Activated T-helper 1 cell treated with anti-CD3 and anti-CD28 coated beads, Interleukin-12 subunit alpha, Interleukin-12 subunit beta, Interleukin-2, Interleukin-4 antibody, amounts not matched to agents 30 ng/mL and 10 ng/mL and 1 ng/mL, durations not matched to agents 14 hours and 24 hours and 36 hours (primary cell): ENCODE results near the gene CDH13. TPM values are rescaled to one million over a fixed set of nuclear protein-coding genes. Genes with fewer than 3 reads are reported as not detected.
"Not testable (repeated sequence)": the region's sequence is repeated elsewhere in the genome, so short reads cannot be mapped to it uniquely, and the experiment has no call there.

Source experiments
- DNase-seq: peaks from one replicate; pipeline ENCODE4 v3.0.0; 2021; ENCODE audit warnings: low spot score
- H3K27ac Mint-ChIP-seq: one replicate; pipeline ENCODE4 v1.8.0; 2021; ENCODE audit warnings: mild to moderate bottlenecking, mixed read lengths
- H3K27me3 Mint-ChIP-seq: one replicate; pipeline ENCODE4 v1.8.0; 2022; ENCODE audit warnings: mild to moderate bottlenecking, moderate library complexity, mixed read lengths; ENCODE audit not compliant: insufficient read depth
- H3K36me3 Mint-ChIP-seq: one replicate; pipeline ENCODE4 v1.8.0; 2021; ENCODE audit warnings: low read depth, mixed read lengths
- H3K4me1 Mint-ChIP-seq: one replicate; pipeline ENCODE4 v1.8.0; 2021; ENCODE audit warnings: low read depth, mixed read lengths
- H3K4me3 Mint-ChIP-seq: one replicate; pipeline ENCODE4 v1.8.0; 2021; ENCODE audit warnings: mild to moderate bottlenecking, moderate library complexity, mixed read lengths
- H3K9me3 Mint-ChIP-seq: one replicate; pipeline ENCODE4 v1.8.0; 2021; ENCODE audit warnings: mixed read lengths
- intact Hi-C: fragments of 100-400 bp; cut with micrococcal nuclease; formaldehyde crosslinking; loops from one replicate; pipeline ENCODE4 v1.15.1; 2024
- total RNA-seq: library from RNA; stranded (reverse); gene quantifications from 2 replicates; pipeline ENCODE4 v1.2.3, GENCODE V29; 2022

The CDH13 gene
- total RNA-seq, 1 donor from 2014 or later, result not detected

DNA sequence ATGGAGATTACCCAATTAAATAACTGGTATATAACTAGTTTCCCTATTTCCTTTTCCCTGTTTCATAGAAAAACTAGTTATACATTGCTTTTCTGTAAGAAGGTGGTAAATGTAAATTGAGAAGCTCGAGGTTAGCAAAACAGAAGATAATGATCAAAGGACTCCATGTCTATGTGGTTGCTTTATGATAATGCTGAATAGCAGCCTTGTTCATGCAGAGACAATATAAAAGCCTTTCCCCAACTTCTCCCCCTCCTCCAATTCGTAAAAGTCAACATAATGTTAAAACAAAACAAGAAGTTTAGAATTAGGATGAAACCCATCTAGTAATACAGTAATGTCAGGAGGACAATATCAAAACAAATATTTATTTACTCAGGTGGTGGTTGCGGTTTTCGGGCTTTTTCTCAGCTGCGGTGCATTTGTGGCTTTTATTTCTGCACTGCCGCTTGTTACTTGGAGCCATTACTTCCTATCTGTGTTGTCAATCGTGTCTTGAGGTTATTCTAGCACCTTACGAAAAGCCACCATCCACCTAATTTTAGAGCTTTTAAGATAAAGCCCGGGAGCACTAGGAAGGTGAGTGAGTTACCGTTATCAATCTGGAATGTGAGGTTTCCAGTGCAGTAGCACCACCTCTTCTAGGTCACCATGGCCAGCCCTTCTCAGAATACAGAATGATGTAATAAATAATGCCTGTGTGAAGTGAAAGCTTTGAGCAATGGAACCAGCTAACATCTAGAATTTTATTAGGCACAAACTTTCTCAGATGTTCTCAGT, 297.5 kb downstream of the CDH13 start:
- Mint-ChIP-seq H3K36me3 (no peaks in the 10 kb centered on the region), H3K27me3 (peaks cover 1% of the 10 kb centered on the region), H3K4me3 (no peak overlapping the region), H3K4me1 (peaks cover 24% of the 10 kb centered on the region), H3K9me3 (peaks cover 14% of the 10 kb centered on the region), H3K27ac (no peak overlapping the region)
- intact Hi-C loops, result no loop called here
- DNase-seq, result peak; percentile 3

DNA sequence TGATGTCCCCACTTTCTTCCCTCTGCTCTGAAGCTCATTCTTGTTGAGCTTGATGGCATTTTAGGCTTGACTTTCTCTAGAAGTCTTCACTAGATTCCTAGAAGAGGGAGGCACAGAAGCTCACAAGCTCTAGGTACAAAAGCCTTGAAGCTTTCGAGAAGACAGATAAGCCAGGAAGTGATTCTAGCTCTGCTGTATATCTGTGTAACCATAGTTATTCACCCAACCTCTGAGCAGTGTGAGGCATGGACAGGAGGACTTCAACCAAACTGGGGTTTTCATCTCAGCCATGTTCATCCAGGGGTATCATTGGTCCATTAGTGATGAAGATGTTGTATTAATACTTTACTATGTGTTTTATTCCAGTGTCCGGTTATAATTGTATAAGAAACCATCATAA, 299.7 kb downstream of the CDH13 start:
- intact Hi-C loops, result no loop called here
- Mint-ChIP-seq H3K4me1 (peaks cover 24% of the 10 kb centered on the region), H3K27me3 (peaks cover 3% of the 10 kb centered on the region), H3K36me3 (no peaks in the 10 kb centered on the region), H3K9me3 (peaks cover 14% of the 10 kb centered on the region), H3K27ac (no peak overlapping the region), H3K4me3 (no peak overlapping the region)
- DNase-seq, result no peak

DNA sequence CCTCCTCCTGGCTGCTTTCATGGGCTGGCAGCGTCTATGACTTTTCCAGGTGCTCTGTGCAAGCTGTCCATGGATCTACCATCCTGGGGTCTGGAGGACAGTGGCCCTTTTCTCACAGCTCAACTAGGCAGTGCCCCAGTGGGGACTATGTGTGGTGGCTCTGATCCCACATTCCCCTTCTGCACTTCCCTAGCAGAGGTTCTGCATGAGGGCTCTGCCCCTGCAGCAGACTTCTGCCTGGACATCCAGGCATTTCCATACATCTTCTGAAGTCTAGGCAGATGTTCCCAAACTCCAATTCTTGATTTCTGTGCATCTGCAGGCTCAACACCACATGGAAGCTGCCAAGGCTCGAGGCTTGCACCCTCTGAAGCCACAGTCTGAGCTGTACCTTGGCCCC, 307.2 kb downstream of the CDH13 start:
- peaks cover 31% of the 10 kb centered on the region for H3K9me3 Mint-ChIP-seq
- intact Hi-C loops, DNase-seq, H3K27me3 Mint-ChIP-seq, H3K36me3 Mint-ChIP-seq, H3K4me3 Mint-ChIP-seq, H3K27ac Mint-ChIP-seq, H3K4me1 Mint-ChIP-seq: not testable (repeated sequence)

DNA sequence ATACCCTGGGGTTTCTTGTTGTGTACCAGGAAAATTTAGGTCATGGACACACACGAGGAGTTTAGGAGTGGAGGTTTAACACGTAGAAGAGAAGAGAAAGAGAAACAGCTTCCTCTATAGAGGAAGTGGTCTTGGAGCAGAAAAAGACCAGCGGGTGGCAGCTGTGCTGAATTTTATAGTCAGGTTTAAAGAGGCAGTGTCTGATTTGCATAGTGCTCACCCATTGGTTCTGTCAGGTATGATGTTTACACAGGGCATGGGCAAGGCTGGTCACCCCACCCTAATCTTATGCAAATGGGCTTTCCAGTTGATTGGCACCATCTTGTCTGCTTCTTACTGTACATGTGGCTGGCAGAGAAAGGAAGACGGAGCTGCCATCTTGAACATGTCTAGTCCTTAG, 309.0 kb downstream of the CDH13 start:
- Mint-ChIP-seq H3K27ac (no peak overlapping the region), H3K27me3 (peaks cover 2% of the 10 kb centered on the region), H3K36me3 (no peaks in the 10 kb centered on the region), H3K4me1 (no peaks in the 10 kb centered on the region), H3K9me3 (peaks cover 35% of the 10 kb centered on the region), H3K4me3 (no peak overlapping the region)
- DNase-seq, result no peak
- intact Hi-C loops, result no loop called here

DNA sequence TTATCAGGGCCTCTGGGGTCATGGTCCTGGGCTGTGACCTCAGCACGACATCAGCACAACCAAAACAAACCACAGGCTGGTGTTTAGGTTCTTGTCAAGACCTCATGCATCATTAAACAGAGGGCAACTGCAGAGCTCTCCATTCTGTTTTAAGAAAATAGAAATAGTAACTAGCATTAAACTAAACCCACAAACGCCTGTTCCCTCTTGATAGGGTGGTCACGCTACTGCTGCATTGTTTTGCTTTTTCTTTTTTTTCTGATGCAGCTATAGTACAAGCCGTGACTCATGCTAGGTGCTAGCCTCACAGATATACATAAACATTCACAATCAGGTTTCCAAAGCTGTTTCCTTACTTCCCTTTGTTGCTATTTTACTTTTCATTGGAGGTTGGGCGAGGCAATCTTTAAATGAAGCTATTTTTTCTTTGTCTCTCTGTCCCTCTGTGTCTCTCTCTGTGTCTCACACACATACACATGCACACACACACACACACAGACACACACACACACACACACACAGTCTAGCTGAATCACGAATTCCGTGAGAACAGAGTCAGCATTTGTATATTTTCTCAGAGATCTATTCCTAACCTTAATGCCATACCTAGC, 310.3 kb downstream of the CDH13 start:
- Mint-ChIP-seq H3K27me3 (peaks cover 2% of the 10 kb centered on the region), H3K4me3 (no peak overlapping the region)

DNA sequence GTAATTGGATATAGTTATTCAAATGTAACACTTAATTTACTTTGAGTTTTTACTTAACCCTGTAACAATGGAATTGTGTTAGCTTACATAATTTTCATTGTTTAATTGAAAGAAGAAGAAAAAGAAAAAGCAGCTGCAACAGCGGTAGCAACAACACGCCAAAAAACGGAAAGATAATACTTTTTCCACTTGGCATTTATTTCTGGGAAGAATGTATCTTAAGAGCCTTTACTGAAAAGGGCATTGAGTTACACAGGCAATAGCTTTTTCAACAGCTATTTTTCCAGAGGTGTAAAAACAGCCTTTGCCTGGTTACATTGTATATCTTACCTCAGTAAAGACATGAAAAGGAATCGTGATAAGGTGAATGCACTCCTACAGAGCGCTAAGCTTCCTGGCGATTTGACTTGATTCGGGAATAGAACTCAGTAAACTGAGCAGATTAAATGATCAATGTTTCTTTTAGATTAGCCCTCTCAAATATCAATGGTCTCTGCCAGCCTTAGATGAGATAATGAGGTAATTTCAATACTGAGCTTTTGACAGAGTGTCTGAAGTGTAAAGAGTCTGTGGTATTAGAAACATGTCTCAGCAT, 311.3 kb downstream of the CDH13 start:
- Mint-ChIP-seq H3K4me3 (no peak overlapping the region), H3K4me1 (no peaks in the 10 kb centered on the region)
- intact Hi-C loops, result no loop called here

More for the DNA sequence above, 310.3 kb downstream of the CDH13 start:
- no peak for DNase-seq
- Mint-ChIP-seq H3K9me3 (peaks cover 34% of the 10 kb centered on the region), H3K36me3 (no peaks in the 10 kb centered on the region), H3K4me1 (no peaks in the 10 kb centered on the region), H3K27ac (no peak overlapping the region)
- intact Hi-C loops, result no loop called here

DNA sequence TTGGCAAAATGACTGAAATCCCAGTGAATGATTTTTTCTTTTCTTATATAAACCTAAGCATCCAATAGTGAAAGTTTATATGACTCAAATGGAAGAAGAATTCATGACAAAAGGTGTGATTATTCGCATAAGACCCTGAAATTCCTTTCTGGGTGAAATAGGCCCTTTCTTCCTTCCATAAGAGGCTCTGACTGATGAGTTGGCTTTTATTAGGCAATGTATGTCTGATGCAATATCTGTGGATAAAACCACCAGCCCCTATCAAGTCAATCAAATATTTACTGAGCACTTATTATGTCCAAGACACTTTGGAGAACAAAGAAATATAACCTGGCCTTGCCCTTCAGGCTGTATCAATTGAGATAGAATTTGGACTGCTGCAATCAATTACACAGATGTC, 316.6 kb downstream of the CDH13 start:
- no peak overlapping the region for H3K27ac Mint-ChIP-seq
- intact Hi-C loops, result no loop called here
- H3K27me3 Mint-ChIP-seq, result peaks cover 4% of the 10 kb centered on the region
- peaks cover 31% of the 10 kb centered on the region for H3K9me3 Mint-ChIP-seq
- H3K36me3 Mint-ChIP-seq, result no peaks in the 10 kb centered on the region
- H3K4me1 Mint-ChIP-seq, result peaks cover 8% of the 10 kb centered on the region
- H3K4me3 Mint-ChIP-seq, result no peak overlapping the region
- no peak for DNase-seq

More for the DNA sequence above, 311.3 kb downstream of the CDH13 start:
- H3K27me3 Mint-ChIP-seq, result peaks cover 2% of the 10 kb centered on the region
- H3K9me3 Mint-ChIP-seq, result peaks cover 24% of the 10 kb centered on the region
- no peaks in the 10 kb centered on the region for H3K36me3 Mint-ChIP-seq
- no peak overlapping the region for H3K27ac Mint-ChIP-seq
- DNase-seq, result no peak

DNA sequence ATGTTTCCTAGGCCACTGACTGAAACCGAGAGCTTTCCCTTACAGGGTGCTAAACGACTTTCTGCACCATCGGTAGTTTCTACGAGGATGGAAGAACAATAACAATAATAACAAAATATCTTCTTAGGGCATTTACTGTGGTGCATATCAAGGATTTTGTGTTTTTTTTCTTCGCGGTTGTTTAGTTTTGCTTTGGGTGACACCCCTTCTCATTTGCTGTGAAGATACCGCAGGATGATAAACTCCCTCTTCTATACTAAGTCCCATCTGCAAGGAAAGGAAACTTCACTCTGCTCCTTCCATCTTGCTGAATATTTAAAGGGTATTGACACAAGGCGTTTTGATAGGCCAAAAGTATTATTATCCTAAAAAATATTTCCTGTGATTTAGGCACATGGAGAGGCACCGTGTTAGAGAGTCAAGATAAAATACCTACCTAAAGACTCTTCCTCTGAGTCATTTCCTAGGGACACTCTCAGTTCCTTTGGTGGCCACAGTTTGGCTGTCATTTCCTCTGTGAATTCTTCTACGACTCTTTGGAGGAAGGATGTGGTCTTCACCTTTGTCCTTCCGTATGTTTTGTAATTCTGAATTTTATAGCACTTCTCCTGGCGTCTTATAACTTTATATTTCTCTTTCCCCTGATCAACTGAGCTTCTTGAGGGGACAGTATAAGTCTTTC, 318.8 kb downstream of the CDH13 start:
- Mint-ChIP-seq H3K36me3 (no peaks in the 10 kb centered on the region), H3K27ac (no peak overlapping the region), H3K4me3 (no peak overlapping the region), H3K9me3 (peaks cover 28% of the 10 kb centered on the region), H3K4me1 (peaks cover 8% of the 10 kb centered on the region), H3K27me3 (peaks cover 2% of the 10 kb centered on the region)
- no peak for DNase-seq
- intact Hi-C loops, result no loop called here

DNA sequence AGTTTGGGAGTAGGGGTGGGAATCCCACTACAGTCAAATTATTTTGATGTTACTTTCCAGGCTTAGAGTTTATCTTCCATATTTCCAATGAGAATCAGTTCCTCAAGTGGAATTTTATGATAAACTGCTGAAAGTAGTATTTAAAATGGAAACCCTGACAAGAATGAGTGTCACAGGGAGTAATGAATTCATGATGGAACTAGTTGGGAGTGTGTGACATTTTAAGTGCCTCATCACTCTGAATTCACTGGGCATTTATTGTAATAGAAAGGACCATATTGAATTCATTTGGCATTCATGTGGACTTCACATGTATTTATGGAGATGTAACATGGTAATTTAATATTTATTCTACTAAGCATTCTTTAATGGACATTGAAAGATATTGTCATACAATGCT, 320.9 kb downstream of the CDH13 start:
- Mint-ChIP-seq H3K9me3 (peaks cover 35% of the 10 kb centered on the region), H3K4me1 (peaks cover 8% of the 10 kb centered on the region), H3K36me3 (no peaks in the 10 kb centered on the region), H3K4me3 (no peak overlapping the region), H3K27me3 (peaks cover 3% of the 10 kb centered on the region), H3K27ac (no peak overlapping the region)
- intact Hi-C loops, result no loop called here
- DNase-seq, result no peak

DNA sequence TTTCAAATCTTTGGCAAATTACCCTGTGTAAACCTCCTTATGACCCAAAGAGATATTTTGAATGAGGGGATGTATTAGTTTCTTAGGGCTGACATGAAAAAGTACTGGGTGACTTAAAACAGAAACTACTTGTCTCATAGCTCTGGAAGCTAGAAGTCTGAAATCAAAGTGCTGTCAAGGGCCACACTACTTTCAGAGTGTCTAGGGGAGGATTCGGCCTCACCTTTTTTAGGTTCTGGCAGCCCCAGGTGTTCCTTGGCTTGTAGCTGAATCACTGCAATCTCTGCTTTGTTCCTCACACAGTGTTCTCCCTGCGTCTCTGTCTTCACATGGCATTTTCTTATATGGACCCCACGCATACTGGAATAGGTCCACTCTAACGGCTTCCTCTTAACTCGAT, 322.2 kb downstream of the CDH13 start:
- H3K27ac Mint-ChIP-seq, result no peak overlapping the region
- H3K4me3 Mint-ChIP-seq, result no peak overlapping the region
- H3K4me1 Mint-ChIP-seq, result peaks cover 8% of the 10 kb centered on the region
- H3K36me3 Mint-ChIP-seq, result no peaks in the 10 kb centered on the region
- H3K9me3 Mint-ChIP-seq, result peaks cover 32% of the 10 kb centered on the region
- no peak for DNase-seq
- H3K27me3 Mint-ChIP-seq, result peaks cover 6% of the 10 kb centered on the region
- intact Hi-C loops, result no loop called here

DNA sequence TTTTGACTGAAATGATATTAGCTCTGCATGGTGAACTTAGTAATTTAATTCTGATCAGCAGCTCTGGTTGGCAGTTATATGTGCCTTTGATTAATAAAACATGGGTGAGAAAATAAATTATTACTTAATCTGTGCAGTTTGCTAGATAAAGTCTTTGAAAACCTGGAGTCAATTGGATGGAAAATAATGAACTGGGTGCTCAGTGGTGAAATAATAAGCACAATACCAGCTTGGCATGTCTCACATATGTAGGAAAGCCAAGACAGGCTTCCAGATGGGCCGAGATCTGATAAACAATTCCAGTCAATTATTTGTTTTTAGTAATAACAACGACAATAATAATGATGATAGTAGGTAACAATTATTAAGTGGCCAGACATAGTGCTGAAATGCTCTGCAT, 326.7 kb downstream of the CDH13 start:
- no peak for DNase-seq
- H3K9me3 Mint-ChIP-seq, result peaks cover 8% of the 10 kb centered on the region
- no peak overlapping the region for H3K27ac Mint-ChIP-seq
- intact Hi-C loops, result no loop called here
- H3K4me3 Mint-ChIP-seq, result no peak overlapping the region
- H3K27me3 Mint-ChIP-seq, result peaks cover 4% of the 10 kb centered on the region
- H3K36me3 Mint-ChIP-seq, result no peaks in the 10 kb centered on the region
- H3K4me1 Mint-ChIP-seq, result no peaks in the 10 kb centered on the region

DNA sequence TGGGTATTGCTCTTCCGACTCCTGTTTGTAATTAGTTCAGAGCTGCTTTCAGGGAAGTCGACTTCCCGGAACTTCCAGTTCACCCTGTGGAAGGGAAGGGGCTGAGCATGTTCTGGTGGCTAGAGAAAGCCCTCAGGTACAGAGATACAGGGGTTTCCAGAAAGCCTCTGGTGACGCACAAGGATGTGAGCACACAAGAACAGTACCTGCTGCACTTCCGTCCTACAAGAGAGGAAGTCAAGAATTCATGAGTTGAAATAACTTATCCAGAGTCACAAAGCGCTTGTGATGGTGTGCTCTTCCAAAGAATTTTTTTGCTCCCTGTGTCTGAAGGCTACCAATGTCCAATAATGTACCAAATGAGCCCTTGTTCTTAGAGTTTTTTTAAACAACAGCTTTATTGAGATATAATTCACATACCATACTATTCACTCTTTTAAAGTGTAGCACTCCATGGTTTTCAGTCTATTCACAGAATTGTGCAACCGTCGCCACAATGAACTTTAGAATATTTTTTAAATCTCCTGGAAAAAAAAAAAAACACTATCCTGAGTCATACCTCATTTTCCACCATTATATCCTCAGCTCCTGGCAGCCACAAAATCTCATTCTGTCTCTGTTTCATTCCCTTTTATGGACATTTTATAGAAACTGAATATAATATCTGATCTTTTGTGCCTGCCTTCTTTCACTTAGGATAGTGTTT, 327.6 kb downstream of the CDH13 start:
- H3K4me1 Mint-ChIP-seq, result no peaks in the 10 kb centered on the region
- H3K4me3 Mint-ChIP-seq, result no peak overlapping the region
- no peaks in the 10 kb centered on the region for H3K36me3 Mint-ChIP-seq
- peaks cover 4% of the 10 kb centered on the region for H3K27me3 Mint-ChIP-seq
- H3K27ac Mint-ChIP-seq, result no peak overlapping the region
- DNase-seq, result no peak
- peaks cover 8% of the 10 kb centered on the region for H3K9me3 Mint-ChIP-seq
- intact Hi-C loops, result no loop called here
